GM23338 (cell line): Measurements from ENCODE around the gene FEN1. TPM values are rescaled to one million over a fixed set of nuclear protein-coding genes. Genes with fewer than 3 reads are reported as not detected.

Experiments
- ATAC-seq: fragments of 200-7000 bp; cut with Tn5 transposase; 3 replicates; pipeline ENCODE4 v1.9.1; 2020
- DNase-seq: peaks from one replicate; pipeline ENCODE4 v3.0.0-alpha.2; 2015; ENCODE audit warnings: low spot score
- H2AFZ ChIP-seq: fragments of 200-600 bp; sonication (generic); 2 replicates; pipeline ENCODE4 v1.8.0; 2016; ENCODE audit warnings: antibody characterized with exemption, mild to moderate bottlenecking, moderate library complexity
- H3F3A ChIP-seq: fragments of 200-600 bp; sonication (generic); replicated peaks from 2 replicates; pipeline ENCODE4 v1.8.0; 2017; ENCODE audit warnings: antibody characterized with exemption, mixed run types, low read depth
- H3K27ac ChIP-seq: fragments of 200-600 bp; sonication (generic); 2 replicates; pipeline ENCODE4 v1.6.1; 2016; ENCODE audit warnings: low read depth
- H3K27me3 ChIP-seq: fragments of 200-600 bp; sonication (generic); 2 replicates; pipeline ENCODE4 v1.8.0; 2016; ENCODE audit warnings: mild to moderate bottlenecking, mixed run types, moderate library complexity; ENCODE audit not compliant: insufficient read depth
- H3K36me3 ChIP-seq: fragments of 200-600 bp; sonication (generic); 2 replicates; pipeline ENCODE4 v1.8.0; 2016; ENCODE audit warnings: mild to moderate bottlenecking; ENCODE audit not compliant: insufficient read depth
- H3K4me1 ChIP-seq: fragments of 200-600 bp; sonication (generic); 2 replicates; pipeline ENCODE4 v1.8.0; 2016; ENCODE audit warnings: mild to moderate bottlenecking, moderate library complexity; ENCODE audit not compliant: insufficient read depth
- H3K4me2 ChIP-seq: fragments of 200-600 bp; sonication (generic); 2 replicates; pipeline ENCODE4 v1.7.1; 2017; ENCODE audit warnings: mixed run types
- H3K4me3 ChIP-seq: fragments of 200-600 bp; sonication (generic); 2 replicates; pipeline ENCODE4 v1.6.1; 2016; ENCODE audit warnings: mixed run types
- H3K79me2 ChIP-seq: fragments of 200-600 bp; sonication (generic); replicated peaks from 2 replicates; pipeline ENCODE4 v1.8.0; 2017; ENCODE audit warnings: mild to moderate bottlenecking; ENCODE audit not compliant: insufficient read depth
- H3K9me2 ChIP-seq: fragments of 200-600 bp; sonication (generic); 2 replicates; pipeline ENCODE4 v1.8.0; 2017; ENCODE audit not compliant: insufficient read depth
- H4K20me1 ChIP-seq: fragments of 200-600 bp; sonication (generic); replicated peaks from 2 replicates; pipeline ENCODE4 v1.8.0; 2017; ENCODE audit warnings: mild to moderate bottlenecking; ENCODE audit not compliant: insufficient read depth
- H3K27ac Mint-ChIP-seq: 2 replicates; pipeline ENCODE4 v1.8.0; 2020; ENCODE audit warnings: inconsistent platforms, mild to moderate bottlenecking, moderate library complexity, mixed read lengths
- H3K27me3 Mint-ChIP-seq: 3 replicates; pipeline ENCODE4 v1.8.0; 2022; ENCODE audit warnings: low read depth, mild to moderate bottlenecking, moderate library complexity, mixed read lengths, inconsistent platforms; ENCODE audit not compliant: insufficient read depth, poor library complexity
- H3K36me3 Mint-ChIP-seq: 3 replicates; pipeline ENCODE4 v1.8.0; 2021; ENCODE audit warnings: low read depth, mild to moderate bottlenecking, inconsistent platforms, moderate library complexity, mixed read lengths
- H3K4me1 Mint-ChIP-seq: 3 replicates; pipeline ENCODE4 v1.8.0; 2020; ENCODE audit warnings: mild to moderate bottlenecking, inconsistent platforms, mixed read lengths
- H3K4me3 Mint-ChIP-seq: 3 replicates; pipeline ENCODE4 v1.8.0; 2021; ENCODE audit warnings: moderate library complexity, mild to moderate bottlenecking, inconsistent platforms, mixed read lengths
- H3K9me3 Mint-ChIP-seq: 3 replicates; pipeline ENCODE4 v1.8.0; 2020; ENCODE audit warnings: moderate library complexity, mild to moderate bottlenecking, inconsistent platforms, mixed read lengths
- CREB1 ChIP-seq: fragments of 250-450 bp; sonication (Bioruptor Pico); IDR thresholded peaks from 2 replicates; pipeline ENCODE4 v1.5.0; 2020; ENCODE audit warnings: low read depth, mild to moderate bottlenecking, moderate library complexity
- ETS1 ChIP-seq: IDR thresholded peaks from 2 replicates; pipeline ENCODE4 v1.6.1; 2016; ENCODE audit warnings: antibody characterized with exemption
- EZH2phosphoT487 ChIP-seq: fragments of 200-600 bp; sonication (generic); IDR thresholded peaks from one replicate; pipeline ENCODE4 v1.8.1; 2018; ENCODE audit warnings: antibody characterized with exemption; ENCODE audit not compliant: unreplicated experiment
- JUNB ChIP-seq: IDR thresholded peaks from one replicate; pipeline ENCODE4 v1.6.1; 2016; ENCODE audit warnings: antibody characterized with exemption; ENCODE audit not compliant: unreplicated experiment
- NANOG ChIP-seq: IDR thresholded peaks from 2 replicates; pipeline ENCODE4 v1.6.1; 2016; ENCODE audit warnings: antibody characterized with exemption, borderline replicate concordance
- STAT1 ChIP-seq: IDR thresholded peaks from one replicate; pipeline ENCODE4 v1.6.1; 2016; ENCODE audit warnings: antibody characterized with exemption; ENCODE audit not compliant: unreplicated experiment
- ZNF114 ChIP-seq: fragments of 250-450 bp; sonication (Bioruptor Pico); IDR thresholded peaks from 2 replicates; pipeline ENCODE4 v1.5.0; 2020; ENCODE audit warnings: mild to moderate bottlenecking, moderate library complexity
- ZNF331 ChIP-seq: fragments of 250-450 bp; sonication (Bioruptor Pico); IDR thresholded peaks from 2 replicates; pipeline ENCODE4 v1.5.0; 2020; ENCODE audit warnings: low read depth, mild to moderate bottlenecking, moderate library complexity
- ZNF462 ChIP-seq: fragments of 250-450 bp; sonication (Bioruptor Pico); IDR thresholded peaks from 2 replicates; pipeline ENCODE4 v1.5.0; 2020; ENCODE audit warnings: mild to moderate bottlenecking, moderate library complexity
- polyA plus RNA-seq: library from polyadenylated mRNA; unstranded; fragments of >200 nt; fragmentation: Nextera tagmentation; extraction: Ambion mirVana; gene quantifications from 2 replicates; pipeline ENCODE4 v1.2.1, GENCODE V29; 2016
- total RNA-seq: library from RNA; depleted of rRNA; stranded (reverse); fragments of >200 nt; shearing (Covaris generic); gene quantifications from 2 replicates; pipeline ENCODE4 v1.2.3, GENCODE V29; 2014

The FEN1 gene
- total and polyA plus RNA-seq, 2 experiments from 2014 or later = 85.1 to 89.0 TPM

GRCh38 chr11:61754534-61755482 is 37.9 kb upstream of the FEN1 start:
- no peaks in the 10 kb centered on the region for H3K79me2 ChIP-seq
- H3K27me3 Mint-ChIP-seq = peaks cover 33% of the 10 kb centered on the region
- H3K4me3 Mint-ChIP-seq = no peak overlapping the region
- no peak for DNase-seq
- no peaks in the 10 kb centered on the region for H3K9me2 ChIP-seq
- no peak overlapping the region for H3K27ac ChIP-seq
- peaks cover 4% of the 10 kb centered on the region; the same call in 1 of the 2 replicates for H3F3A ChIP-seq
- no peaks in the 10 kb centered on the region for H3K36me3 ChIP-seq
- H3K4me3 ChIP-seq = no peak overlapping the region
- H2AFZ ChIP-seq = no peak overlapping the region
- TF ChIP-seq STAT1 = no peak
- TF ChIP-seq ZNF114 = no peak
- TF ChIP-seq JUNB = no peak
- no peak for TF ChIP-seq ZNF331 (CRISPR knock-in tag)
- no peak for TF ChIP-seq EZH2phosphoT487
- no peak for TF ChIP-seq CREB1 (CRISPR knock-in tag)
- no peak for TF ChIP-seq NANOG
- TF ChIP-seq ETS1 = no peak
- no peak for TF ChIP-seq ZNF462
- no peaks in the 10 kb centered on the region for H3K9me3 Mint-ChIP-seq
- H3K4me2 ChIP-seq = no peak overlapping the region
- H4K20me1 ChIP-seq = peaks cover 3% of the 10 kb centered on the region; the same call in 1 of the 2 replicates
- no peak for ATAC-seq
- peaks cover 32% of the 10 kb centered on the region for H3K27me3 ChIP-seq
- peaks cover 15% of the 10 kb centered on the region for H3K4me1 ChIP-seq
- H3K4me1 Mint-ChIP-seq = peaks cover 26% of the 10 kb centered on the region
- H3K36me3 Mint-ChIP-seq = no peaks in the 10 kb centered on the region; the same call in 2 of the 3 replicates
- H3K27ac Mint-ChIP-seq = no peak overlapping the region
